Lower leg skin (tissue), 4 donors: ENCODE measurements around the gene RNF151. TPM values are rescaled to one million over a fixed set of nuclear protein-coding genes. Genes with fewer than 3 reads are reported as not detected.
"Not testable (repeated sequence)": the region's sequence is repeated elsewhere in the genome, so short reads cannot be mapped to it uniquely, and the experiment has no call there.

Experiments used
- DNase-seq, 2 donors: peaks; one replicate each; pipeline ENCODE4 v3.0.0-alpha.2; 2019; ENCODE audit warnings: low spot score in 2 of 2
- H3K4me3 ChIP-seq: fragments of 200-600 bp; sonication (generic); 2 replicates; pipeline ENCODE4 v1.5.1; 2017; ENCODE audit warnings: mild to moderate bottlenecking, low read depth; ENCODE audit not compliant: poor library complexity, severe bottlenecking
- CTCF ChIP-seq, 3 donors: fragments of 450-650 bp; IDR thresholded peaks; one replicate each; pipeline ENCODE4 v1.5.1; 2016; ENCODE audit warnings: antibody characterized with exemption in 3 of 3, mild to moderate bottlenecking in 3 of 3, moderate library complexity in 2 of 3
- POLR2A ChIP-seq, 2 donors: fragments of 450-650 bp; IDR thresholded peaks; one replicate each; pipeline ENCODE4 v1.6.1; 2016 to 2017; ENCODE audit warnings: antibody characterized with exemption in 2 of 2, mild to moderate bottlenecking in 1 of 2, moderate library complexity in 1 of 2
- WGBS, 2 donors: methylation state at CpG; one replicate each; pipeline ENCODE4 v1.1.5; 2018; 5-methylcytosine and 5-hydroxymethylcytosine counted together
- intact Hi-C: fragments of 100-400 bp; cut with DNase I; formaldehyde crosslinking; loops from one replicate; pipeline ENCODE4 v1.15.0; 2023; ENCODE audit warnings: low total_unique reads
- total RNA-seq, 4 donors: library from RNA; depleted of rRNA; stranded (reverse); fragments of >200 nt; gene quantifications; one replicate each; pipeline ENCODE4 v1.1.0, GENCODE V29; 2016

RNF151 gene
- not detected for total RNA-seq

GRCh38 chr16:1966460-1966859 lies at the start of gene RNF151:
Gene RNF151, plus strand, starts transcription at chr16:1966856. Its CDS starts 26 bp downstream, at chr16:1966882.
- 93 to 97% methylated on average over 6 of the region's 6 CpGs for WGBS, 2 donors
- TF ChIP-seq CTCF (IDR thresholded peaks at IDR 0.05) (no peak), POLR2A (IDR thresholded peaks at IDR 0.05) (no peak)
- intact Hi-C loops: no loop called here
- no peak within 1 kb of the TSS for H3K4me3 ChIP-seq
- no peak for DNase-seq

- no peak for DNase-seq
- intact Hi-C loops: no loop called here
- WGBS, 2 donors: 6 to 11% methylated on average over 10 to 15 of the region's 22 CpGs
- H3K4me3 ChIP-seq: peak overlapping the region; percentile 22
- TF ChIP-seq CTCF (IDR thresholded peaks at IDR 0.05) (no peak), POLR2A (IDR thresholded peaks at IDR 0.05) (no peak)
These were observed 49.5 kb upstream of the RNF151 start for GRCh38 chr16:1917056-1917664.

- TF ChIP-seq POLR2A (IDR thresholded peaks at IDR 0.05): no peak
- no peak for TF ChIP-seq CTCF (IDR thresholded peaks at IDR 0.05)
- no peak for DNase-seq
- intact Hi-C loops: no loop called here
- H3K4me3 ChIP-seq: peak overlapping the region; percentile 22
- 0% methylated on average over 4 to 53 of the region's 81 CpGs for WGBS, 2 donors
These were observed 48.8 kb upstream of the RNF151 start for GRCh38 chr16:1917665-1918350.

- TF ChIP-seq POLR2A (IDR thresholded peaks at IDR 0.05) (no peak), CTCF (IDR thresholded peaks at IDR 0.05) (no peak)
- no peak for DNase-seq
- intact Hi-C loops: no loop called here
- peak within 1 kb of the TSS; percentile 22 for H3K4me3 ChIP-seq
- WGBS, 2 donors: 9 to 11% methylated on average over 16 to 20 of the region's 71 CpGs
These were observed 48.0 kb upstream of the RNF151 start, which contains the start of gene HS3ST6 for GRCh38 chr16:1918351-1919326. Gene HS3ST6, minus strand, starts transcription at chr16:1918415. Its CDS starts 92 bp downstream, at chr16:1918323.

- WGBS, 2 donors: 20 to 22% methylated on average over 20 to 29 of the region's 30 CpGs
- TF ChIP-seq CTCF (IDR thresholded peaks at IDR 0.05) (no peak), POLR2A (IDR thresholded peaks at IDR 0.05) (no peak)
- H3K4me3 ChIP-seq: no peak overlapping the region
- intact Hi-C loops: no loop called here
- DNase-seq: no peak
These were observed 47.2 kb upstream of the RNF151 start for GRCh38 chr16:1919327-1919998.

GRCh38 chr16:1920122-1920521 lies 46.5 kb upstream of the RNF151 start:
- WGBS, 2 donors: 68 to 72% methylated on average over 19 to 21 of the region's 21 CpGs
- H3K4me3 ChIP-seq, intact Hi-C loops, DNase-seq: not testable (repeated sequence)
